Neural crest cell (in vitro differentiated cells): Measurements from ENCODE around the gene ITGA2. TPM values are rescaled to one million over a fixed set of nuclear protein-coding genes. Genes with fewer than 3 reads are reported as not detected.
"Not testable (repeated sequence)": the region's sequence is repeated elsewhere in the genome, so short reads cannot be mapped to it uniquely, and the experiment has no call there.

ENCODE experiments used
- DNase-seq: peaks from one replicate; pipeline ENCODE4 v3.0.0; 2021; ENCODE audit warnings: low read depth, mixed read lengths, low spot score
- H3K27ac Mint-ChIP-seq: one replicate; pipeline ENCODE4 v1.8.0; 2021; ENCODE audit warnings: mild to moderate bottlenecking, mixed read lengths; ENCODE audit not compliant: unreplicated experiment
- H3K27me3 Mint-ChIP-seq: 2 replicates; pipeline ENCODE4 v1.8.0; 2021; ENCODE audit warnings: low read depth, mild to moderate bottlenecking, mixed read lengths
- H3K36me3 Mint-ChIP-seq: 2 replicates; pipeline ENCODE4 v1.8.0; 2021; ENCODE audit warnings: low read depth, mild to moderate bottlenecking, mixed read lengths
- H3K4me1 Mint-ChIP-seq: 2 replicates; pipeline ENCODE4 v1.8.0; 2021; ENCODE audit warnings: mixed read lengths
- H3K4me3 Mint-ChIP-seq: one replicate; pipeline ENCODE4 v1.8.0; 2021; ENCODE audit warnings: mild to moderate bottlenecking, mixed read lengths
- H3K9me3 Mint-ChIP-seq: 2 replicates; pipeline ENCODE4 v1.8.0; 2021; ENCODE audit warnings: mixed read lengths
- total RNA-seq: library from RNA; stranded (reverse); gene quantifications from 2 replicates; pipeline ENCODE4 v1.2.1, GENCODE V29; 2021
- TF ChIP-seq, protein P1 (sequence below): fragments of 200-600 bp; sonication (generic); conservative IDR thresholded peaks from 2 replicates; pipeline ENCODE4 v1.5.0; 2021; ENCODE audit warnings: antibody characterized with exemption, mild to moderate bottlenecking

Gene ITGA2
- total RNA-seq, 1 donor from 2014 or later, result 1.7 TPM

DNA sequence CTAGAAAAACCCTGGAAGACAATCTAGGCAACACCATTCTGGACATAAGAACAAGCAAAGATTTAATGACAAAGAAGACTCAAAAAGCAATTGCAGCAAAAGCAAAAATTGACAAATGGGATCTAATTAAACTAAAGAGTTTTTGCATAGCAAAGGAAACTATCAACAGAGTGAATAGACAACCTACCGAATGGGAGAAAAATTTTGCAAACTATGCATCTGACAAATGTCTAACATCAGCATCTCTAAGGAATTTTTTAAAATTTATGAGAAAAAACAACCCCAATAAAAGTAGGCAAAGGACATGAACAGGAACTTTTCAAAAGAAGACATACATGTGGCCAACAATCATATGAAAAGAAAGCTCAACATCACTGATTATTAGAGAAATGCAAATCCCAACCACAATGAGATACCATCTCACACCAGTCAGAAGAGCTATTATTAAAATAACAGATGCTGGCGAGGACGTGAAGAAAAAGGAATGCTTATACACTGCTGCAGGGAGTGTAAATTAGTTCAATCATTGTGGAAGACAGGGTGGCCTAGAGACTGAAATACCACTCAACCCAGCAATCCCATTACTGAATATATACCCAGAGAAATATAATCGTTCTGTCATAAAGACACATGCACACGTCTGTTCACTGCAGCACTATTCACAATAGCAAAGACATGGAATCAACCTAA, 116.6 kb downstream of the ITGA2 start:
- Mint-ChIP-seq H3K36me3 (peaks cover 11% of the 10 kb centered on the region), H3K27ac (no peak overlapping the region), H3K4me3 (peak overlapping the region; percentile 47), H3K27me3 (no peaks in the 10 kb centered on the region), H3K4me1 (peaks cover 29% of the 10 kb centered on the region), H3K9me3 (no peaks in the 10 kb centered on the region)
- TF ChIP-seq, protein P1, sequence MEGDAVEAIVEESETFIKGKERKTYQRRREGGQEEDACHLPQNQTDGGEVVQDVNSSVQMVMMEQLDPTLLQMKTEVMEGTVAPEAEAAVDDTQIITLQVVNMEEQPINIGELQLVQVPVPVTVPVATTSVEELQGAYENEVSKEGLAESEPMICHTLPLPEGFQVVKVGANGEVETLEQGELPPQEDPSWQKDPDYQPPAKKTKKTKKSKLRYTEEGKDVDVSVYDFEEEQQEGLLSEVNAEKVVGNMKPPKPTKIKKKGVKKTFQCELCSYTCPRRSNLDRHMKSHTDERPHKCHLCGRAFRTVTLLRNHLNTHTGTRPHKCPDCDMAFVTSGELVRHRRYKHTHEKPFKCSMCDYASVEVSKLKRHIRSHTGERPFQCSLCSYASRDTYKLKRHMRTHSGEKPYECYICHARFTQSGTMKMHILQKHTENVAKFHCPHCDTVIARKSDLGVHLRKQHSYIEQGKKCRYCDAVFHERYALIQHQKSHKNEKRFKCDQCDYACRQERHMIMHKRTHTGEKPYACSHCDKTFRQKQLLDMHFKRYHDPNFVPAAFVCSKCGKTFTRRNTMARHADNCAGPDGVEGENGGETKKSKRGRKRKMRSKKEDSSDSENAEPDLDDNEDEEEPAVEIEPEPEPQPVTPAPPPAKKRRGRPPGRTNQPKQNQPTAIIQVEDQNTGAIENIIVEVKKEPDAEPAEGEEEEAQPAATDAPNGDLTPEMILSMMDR, result no peak
- DNase-seq, result no peak

DNA sequence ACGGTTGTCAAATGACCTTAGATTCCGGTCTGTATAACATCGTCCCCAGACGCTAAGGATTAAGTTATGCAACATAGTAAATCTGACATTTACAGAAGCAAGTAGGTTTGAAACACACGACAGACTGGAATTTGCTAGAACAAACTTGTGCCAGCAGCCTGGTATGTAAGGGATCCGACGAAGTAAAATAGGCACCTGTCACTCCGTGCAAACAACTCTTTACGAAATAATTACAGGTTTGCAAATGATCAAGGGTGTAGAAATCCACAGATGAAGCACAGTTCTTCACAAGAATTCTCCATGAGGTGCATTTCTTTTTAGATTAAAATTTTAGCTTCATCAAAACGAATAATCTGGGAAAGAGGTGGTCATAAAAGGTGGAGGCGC, 119.9 kb downstream of the ITGA2 start:
- Mint-ChIP-seq H3K9me3 (no peaks in the 10 kb centered on the region), H3K4me3 (peak overlapping the region; percentile 96), H3K27me3 (no peaks in the 10 kb centered on the region), H3K4me1 (peaks cover 34% of the 10 kb centered on the region), H3K36me3 (peaks cover 8% of the 10 kb centered on the region), H3K27ac (no peak overlapping the region)
- DNase-seq, result no peak
- TF ChIP-seq, protein P1, result no peak

DNA sequence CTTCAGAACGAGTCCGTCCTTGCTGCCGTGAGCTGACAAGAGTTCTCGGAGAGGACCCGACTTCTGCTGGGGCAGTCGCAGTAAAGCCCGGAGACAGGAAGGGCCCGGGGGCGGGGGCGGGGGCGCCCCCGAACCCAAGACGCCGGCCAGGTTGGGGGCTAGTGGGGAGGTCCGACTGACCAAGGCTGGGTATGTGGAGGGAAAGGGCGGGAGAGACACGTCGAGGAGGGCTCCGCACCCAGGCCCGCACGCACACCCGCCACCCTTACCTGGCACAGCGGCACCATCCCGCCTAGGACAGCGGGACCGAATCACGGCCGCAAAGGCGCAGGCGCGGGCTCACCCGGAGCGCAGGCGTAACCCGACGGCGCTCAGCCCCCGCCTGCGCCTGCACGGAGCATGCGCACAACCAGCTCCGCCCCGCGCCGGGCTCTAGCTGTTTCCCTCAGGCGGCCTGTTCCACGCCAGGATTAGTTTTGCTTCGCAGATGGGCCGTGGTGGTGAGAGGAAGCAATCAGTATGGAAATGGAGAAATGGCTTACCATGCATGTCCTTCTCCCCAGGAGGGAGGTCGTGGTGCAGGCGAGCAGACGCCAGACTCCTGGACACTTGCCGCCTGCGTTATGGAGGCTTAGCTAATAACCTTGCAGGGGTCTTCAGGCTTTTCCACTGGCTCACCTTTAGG, 120.4 kb downstream of the ITGA2 start, which contains the start of gene MOCS2:
Gene MOCS2, minus strand, starts transcription at position 315 of the 685 bp plus-strand sequence. CDS start 2,583 bp downstream, outside the sequence.
- TF ChIP-seq, protein P1, result no peak
- H3K9me3 Mint-ChIP-seq, result no peaks in the 10 kb centered on the region
- peak within 1 kb of the TSS; percentile 96 for H3K4me3 Mint-ChIP-seq
- H3K27ac Mint-ChIP-seq, result peak within 1 kb of the TSS; percentile 40
- H3K4me1 Mint-ChIP-seq, result peaks cover 34% of the 10 kb centered on the region
- DNase-seq, result peak; percentile 83
- H3K27me3 Mint-ChIP-seq, result no peaks in the 10 kb centered on the region
- H3K36me3 Mint-ChIP-seq, result peaks cover 8% of the 10 kb centered on the region

DNA sequence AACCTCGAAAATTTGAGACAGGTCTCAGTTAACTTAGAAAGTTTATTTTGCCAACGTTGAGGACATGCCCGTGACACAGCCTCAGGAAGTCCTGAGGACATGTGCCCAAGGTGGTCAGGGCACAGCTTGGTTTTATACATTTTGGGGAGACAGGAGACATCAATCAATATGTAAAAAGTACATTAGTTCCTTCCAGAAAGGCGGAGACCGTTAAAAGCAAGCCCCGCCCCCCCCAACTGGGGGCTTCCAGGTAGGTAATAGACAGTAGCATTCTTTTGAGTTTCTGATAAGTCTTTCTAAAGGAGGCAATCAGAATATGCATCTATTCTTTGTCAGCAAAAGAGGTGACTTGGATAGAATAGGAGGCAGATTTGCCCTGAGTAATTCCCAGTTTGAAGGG, 121.0 kb downstream of the ITGA2 start:
- Mint-ChIP-seq H3K4me3 (peak overlapping the region; percentile 96), H3K9me3 (no peaks in the 10 kb centered on the region), H3K4me1 (peaks cover 34% of the 10 kb centered on the region), H3K36me3 (peaks cover 8% of the 10 kb centered on the region), H3K27me3 (no peaks in the 10 kb centered on the region), H3K27ac (peak overlapping the region; percentile 40)
- no peak for DNase-seq
- TF ChIP-seq, protein P1, result no peak

DNA sequence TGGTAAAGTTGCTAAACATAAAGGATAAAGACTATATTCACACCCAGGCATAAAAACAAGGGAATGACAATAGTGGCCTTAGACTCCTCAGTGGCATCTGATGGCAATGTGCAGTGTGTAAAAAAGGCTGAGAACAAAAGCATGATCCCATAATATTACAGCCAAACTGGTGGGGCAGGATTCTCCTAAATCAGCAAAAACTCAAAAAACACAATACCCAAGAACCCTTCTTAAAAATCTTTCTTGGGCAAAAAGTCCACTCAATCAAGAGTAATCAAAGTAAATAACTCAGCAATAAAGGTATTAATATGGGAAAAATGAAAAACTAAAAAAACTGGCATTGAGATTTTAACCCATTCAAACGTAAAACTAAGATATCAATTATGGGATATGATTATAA, 122.0 kb downstream of the ITGA2 start:
- H3K4me1 Mint-ChIP-seq, result peaks cover 34% of the 10 kb centered on the region
- DNase-seq, result no peak
- H3K9me3 Mint-ChIP-seq, result no peaks in the 10 kb centered on the region
- peak overlapping the region; percentile 96 for H3K4me3 Mint-ChIP-seq
- no peak overlapping the region for H3K27ac Mint-ChIP-seq
- no peaks in the 10 kb centered on the region for H3K27me3 Mint-ChIP-seq
- TF ChIP-seq, protein P1, result no peak
- peaks cover 5% of the 10 kb centered on the region for H3K36me3 Mint-ChIP-seq

DNA sequence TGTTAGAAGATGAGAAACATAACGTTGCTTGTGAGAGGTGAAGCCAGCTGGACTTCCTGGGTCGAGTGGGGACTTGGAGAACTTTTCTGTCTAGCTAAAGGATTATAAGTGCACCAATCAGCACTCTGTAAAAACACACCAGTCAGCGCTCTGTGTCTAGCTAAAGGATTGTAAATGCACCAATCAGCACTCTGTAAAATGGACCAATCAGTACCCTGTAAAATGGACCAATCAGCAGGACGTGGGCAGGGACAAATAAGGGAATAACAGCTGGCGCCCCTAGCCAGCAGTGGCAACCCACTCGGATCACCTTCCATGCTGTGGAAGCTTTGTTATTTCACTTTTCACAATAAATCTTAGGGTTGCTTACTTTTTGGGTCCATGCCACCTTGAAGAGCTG, 123.2 kb downstream of the ITGA2 start:
- peaks cover 30% of the 10 kb centered on the region for H3K4me1 Mint-ChIP-seq
- not testable (repeated sequence) for H3K9me3 Mint-ChIP-seq, H3K36me3 Mint-ChIP-seq, DNase-seq, H3K27me3 Mint-ChIP-seq, H3K4me3 Mint-ChIP-seq, H3K27ac Mint-ChIP-seq
